GM19328 (cell line): ENCODE results near the gene TOM1L2.

Experiments
- ATAC-seq: cut with Tn5 transposase; IDR thresholded peaks from one replicate; pipeline ENCODE4 v1.9.1; 2021; ENCODE audit warnings: mild to moderate bottlenecking, moderate library complexity; ENCODE audit not compliant: unreplicated experiment

The TOM1L2 gene

GRCh38 chr17:17972126-17972951, at the start of gene TOM1L2, which contains the start of gene DRC3:
Gene TOM1L2 (minus strand): TSS chr17:17972400. CDS start chr17:17972313, 87 bp downstream.
Gene DRC3 (plus strand): TSS chr17:17972862. CDS start chr17:17977599, 4,737 bp downstream.
- ATAC-seq, result peak; percentile 91

DNA sequence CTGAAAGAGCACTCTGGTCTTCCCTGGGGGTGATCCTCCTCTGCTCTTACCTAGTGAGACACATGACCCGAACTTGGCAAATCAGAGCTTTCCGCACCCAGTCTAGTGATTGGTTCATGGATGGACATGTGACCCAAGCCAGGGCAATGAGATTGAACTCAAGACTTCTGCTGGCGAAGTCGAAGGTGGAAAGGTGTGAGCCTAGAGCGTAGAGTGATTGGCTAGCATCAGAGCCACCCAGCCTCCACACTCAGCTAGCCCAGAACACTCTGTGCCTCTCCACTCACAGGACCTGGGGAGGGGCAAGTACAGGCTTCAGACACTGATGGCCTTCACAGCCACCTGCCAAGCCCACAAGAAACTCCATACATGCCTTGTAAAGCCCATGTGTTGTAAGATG, 49.2 kb upstream of the TOM1L2 start:
- ATAC-seq, result no peak

GRCh38 chr17:18020971-18021370, 48.8 kb upstream of the TOM1L2 start:
- no peak for ATAC-seq

DNA sequence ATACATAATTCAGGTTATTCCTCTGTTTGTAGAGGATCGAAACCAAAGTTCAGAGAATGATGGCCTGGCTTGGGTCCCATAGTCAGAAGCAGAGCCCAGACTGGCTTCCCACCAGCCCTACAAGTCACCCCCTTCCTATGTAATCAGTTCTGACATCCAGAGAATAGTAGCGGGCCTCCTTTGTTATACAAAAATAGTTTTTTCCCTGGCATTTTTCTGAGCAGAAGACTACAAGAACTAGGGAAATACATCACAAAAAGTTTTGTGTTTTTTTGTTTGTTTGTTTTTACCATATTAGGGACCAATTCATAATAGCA, 47.6 kb upstream of the TOM1L2 start:
- no peak for ATAC-seq

DNA sequence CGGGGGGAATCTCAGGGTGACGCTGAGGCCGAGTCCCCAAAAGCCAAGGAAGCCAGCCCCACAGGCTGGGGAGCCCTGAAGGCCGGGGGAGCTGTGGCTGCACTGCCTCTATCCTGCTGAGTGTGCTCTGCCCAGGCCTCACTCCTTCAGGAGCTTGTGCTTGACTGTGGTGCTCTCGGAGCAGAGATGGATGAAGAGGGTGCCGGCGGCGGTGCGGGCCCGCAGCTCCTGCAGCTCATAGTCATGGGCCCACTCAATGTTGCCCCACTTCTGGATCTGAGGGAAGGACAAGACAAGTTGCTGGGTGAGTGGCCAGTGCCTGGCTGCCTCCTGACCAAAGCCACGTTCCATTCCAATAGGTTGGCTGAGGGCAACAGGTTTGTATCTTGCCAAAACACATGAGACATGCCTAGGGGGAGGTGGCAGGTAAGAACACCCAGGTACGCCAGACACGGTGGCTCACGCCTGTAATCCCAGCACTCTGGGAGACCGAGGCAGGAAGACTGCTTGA, 46.3 kb upstream of the TOM1L2 start:
- ATAC-seq, result no peak

- ATAC-seq, result no peak
Measured at GRCh38 chr17:18017958-18018357, 45.8 kb upstream of the TOM1L2 start.

- ATAC-seq, result no peak
Measured at GRCh38 chr17:18016426-18016825, 44.2 kb upstream of the TOM1L2 start.

DNA sequence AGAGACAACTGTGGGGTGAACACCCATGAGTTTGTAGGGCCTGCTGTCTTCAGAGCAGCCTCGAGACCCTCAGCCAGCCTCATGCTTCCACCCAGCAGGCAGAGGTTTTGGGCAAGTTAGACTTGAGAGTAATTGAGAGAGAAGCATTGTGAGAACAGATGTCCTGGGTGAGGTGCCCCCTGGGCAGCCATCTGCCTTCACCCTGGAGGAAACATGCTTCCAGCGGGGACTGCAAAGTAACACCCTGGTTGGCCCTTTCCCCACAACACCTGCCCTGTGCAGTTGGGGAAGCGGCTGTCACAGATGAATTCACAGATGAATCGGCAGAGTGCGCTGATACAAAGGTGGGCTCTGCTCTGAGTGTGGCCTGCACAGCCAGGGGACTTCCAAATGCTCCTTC, 43.4 kb upstream of the TOM1L2 start:
- no peak for ATAC-seq

GRCh38 chr17:18014006-18014405, 41.8 kb upstream of the TOM1L2 start:
- ATAC-seq, result no peak

DNA sequence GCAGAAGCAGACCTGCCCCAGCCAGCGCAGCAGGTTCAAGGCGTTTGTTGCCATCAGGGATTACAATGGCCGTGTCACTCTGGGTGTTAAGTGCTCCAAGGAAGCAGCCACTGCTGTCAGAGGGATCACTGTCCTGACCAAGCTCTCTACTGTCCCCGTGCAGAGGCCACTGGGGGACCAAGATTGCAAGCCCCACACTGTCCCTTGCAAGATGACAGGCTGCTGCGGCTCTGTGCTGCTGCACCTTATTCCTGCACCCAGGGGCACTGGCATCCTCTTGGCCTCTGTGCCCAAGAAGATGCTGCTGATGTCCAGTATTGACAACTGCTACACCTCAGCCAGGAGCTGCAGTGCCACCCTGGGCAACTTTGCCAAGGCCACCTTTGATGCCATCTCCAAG, 39.1 kb upstream of the TOM1L2 start:
- ATAC-seq, result no peak

GRCh38 chr17:18009609-18010420, 37.6 kb upstream of the TOM1L2 start:
- ATAC-seq, result no peak

GRCh38 chr17:18008496-18009268, 36.5 kb upstream of the TOM1L2 start:
- no peak for ATAC-seq

DNA sequence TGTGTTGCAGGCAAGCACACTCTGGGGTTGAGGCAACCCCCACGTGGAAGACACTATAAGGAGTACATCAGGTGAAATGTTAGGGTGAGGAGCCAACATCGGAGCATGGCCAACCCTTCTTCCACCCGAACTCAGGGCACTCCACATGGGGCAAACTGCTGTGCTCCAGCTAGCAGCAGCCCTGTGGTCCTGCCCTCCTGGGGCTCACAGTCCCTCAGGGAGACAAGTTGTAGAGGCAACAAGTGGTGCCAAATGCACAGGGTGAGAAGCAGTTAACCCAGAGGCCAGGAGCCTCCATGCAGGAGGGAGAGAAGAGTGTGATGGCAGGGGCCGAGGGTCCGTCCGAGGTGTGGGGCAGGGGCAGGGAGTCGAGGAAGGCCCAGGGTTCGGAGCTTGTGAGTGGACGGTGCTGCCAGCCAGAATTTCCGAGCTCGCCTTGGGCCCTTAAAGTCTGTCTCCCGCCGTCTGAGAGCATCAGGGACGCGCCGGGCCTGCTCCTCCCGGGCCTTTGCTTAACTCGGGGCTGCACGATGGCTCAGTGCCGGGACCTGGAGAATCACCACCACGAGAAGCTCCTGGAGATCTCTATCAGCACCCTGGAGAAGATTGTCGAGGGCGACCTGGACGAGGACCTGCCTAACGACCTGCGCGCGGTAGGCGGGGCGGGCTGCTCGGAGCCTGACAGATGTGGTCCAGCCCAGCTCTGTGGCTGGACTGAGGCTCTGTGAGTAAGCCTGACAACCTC, 34.5 kb upstream of the TOM1L2 start:
- ATAC-seq, result no peak

DNA sequence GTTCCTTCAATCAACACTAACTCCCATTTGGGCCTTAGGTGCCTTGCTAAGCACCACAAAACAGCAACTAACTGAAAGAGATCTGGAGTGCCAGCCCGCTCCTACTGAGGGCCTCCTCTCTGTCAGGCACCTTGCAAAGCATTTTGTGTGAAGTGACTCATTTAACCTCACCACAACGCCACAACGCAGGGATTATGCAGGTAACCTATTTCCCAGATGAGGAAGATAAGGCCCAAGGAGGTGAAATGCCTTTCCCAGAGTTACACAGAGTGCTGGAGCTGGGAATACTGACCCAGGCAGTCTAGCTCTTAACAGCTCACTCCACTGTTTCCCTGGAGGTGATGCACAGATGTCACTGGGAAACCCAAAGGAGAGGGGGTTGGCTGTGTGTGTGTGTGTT, 33.3 kb upstream of the TOM1L2 start:
- no peak for ATAC-seq

DNA sequence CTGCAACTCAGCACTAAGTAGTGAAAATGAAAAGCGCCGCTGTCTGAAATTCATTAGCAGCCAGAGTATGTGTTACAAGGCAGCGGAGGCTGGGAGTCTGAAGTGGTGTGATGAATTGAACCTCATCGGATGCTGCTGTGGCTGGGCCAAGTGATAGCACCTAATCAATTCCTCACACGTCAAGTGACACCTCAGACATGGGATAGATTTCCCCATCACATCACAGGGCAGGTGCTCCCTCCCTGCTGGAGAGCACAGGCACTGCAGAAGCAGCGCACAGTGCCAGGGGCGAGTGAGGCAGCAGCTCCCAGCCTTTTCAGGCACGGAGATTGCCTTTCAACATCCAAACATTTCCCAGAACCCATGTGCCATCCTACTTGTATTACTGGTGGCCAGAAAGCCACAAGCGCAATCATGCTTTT, 32.7 kb upstream of the TOM1L2 start:
- no peak for ATAC-seq

DNA sequence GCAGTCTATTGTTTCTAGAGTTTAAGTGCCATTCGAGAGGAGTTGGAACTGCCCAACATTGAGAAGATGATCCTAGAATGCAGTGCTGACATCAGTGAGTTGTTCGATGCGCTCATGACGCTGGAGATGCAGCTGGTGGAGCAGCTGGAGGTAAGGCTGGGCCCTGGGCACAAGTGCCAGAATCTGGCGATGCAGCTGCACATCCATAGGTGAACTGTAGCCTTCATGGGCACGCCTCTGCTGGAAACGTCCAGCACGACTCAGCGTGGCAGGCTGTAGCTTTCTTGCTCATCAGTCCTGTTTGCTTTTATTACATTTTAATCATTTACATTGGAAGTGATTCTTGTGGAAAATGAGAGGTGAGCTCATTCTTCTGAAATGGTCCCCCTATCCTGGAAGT, 32.1 kb upstream of the TOM1L2 start:
- ATAC-seq, result no peak

DNA sequence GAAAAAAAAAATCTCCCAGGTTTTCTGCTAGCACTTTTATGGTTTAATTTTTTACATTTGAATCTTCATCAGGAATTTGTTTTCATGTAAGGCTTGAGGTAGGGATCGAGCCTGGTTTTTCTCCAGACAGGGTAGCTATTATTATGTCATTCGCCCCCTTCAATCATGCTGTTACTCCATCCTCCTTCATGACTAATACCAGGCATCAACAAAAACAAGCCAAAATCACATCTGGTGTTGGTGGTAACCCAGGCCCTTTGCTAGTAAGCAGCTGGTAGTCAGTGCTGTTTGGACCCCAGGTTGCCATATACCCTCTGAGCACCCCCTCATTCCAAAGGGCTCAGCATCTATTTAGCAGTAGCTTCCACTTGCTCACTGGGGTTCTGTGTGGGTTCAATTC, 30.0 kb upstream of the TOM1L2 start:
- no peak for ATAC-seq

DNA sequence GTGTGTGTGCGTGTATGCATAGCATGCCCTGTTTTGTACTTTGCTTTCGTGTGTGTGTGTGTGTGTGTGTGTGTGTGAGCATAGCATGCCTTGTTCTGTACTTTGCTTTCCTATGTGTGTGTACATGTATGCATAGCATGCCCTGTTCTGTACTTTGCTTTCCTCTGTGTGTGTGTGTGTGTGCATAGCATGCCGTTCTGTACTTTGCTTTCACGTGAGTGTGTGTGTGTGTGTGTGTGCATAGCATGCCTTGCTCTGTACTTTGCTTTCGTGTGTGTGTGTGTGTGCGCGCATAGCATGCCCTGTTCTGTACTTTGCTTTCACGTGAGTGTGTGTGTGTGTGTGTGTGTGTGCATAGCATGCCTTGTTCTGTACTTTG, 27.8 kb upstream of the TOM1L2 start:
- ATAC-seq, result no peak

DNA sequence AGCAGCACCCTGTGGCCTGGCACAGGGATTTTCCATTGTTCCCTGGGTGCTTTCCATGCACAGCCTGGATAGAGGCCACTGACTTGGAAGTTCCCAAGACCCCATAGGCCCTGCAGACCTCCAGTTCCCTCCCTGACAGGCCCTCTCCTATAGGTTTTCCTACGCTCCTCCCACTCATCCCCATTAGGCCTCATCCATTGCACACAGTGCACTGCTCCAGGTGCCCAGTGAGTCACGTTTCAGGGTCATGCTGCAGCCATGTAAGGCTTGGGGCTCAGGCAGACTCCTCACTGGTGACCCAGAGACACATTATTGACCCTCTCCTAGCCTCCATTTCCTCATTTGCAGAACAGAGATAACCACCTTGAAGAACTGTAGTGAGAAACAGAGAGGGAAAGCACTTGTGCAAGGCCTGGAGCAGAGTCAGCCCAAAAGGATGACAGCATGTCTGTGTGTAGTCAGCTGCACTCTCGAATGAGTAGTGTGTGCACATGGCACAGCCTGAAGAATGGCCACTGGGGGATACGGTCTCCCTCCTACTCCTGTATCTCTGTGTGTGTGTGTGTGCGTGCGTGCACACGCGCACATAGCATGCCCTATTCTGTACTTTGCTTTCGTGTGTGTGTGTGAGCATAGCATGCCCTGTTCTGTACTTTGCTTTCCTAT, 27.3 kb upstream of the TOM1L2 start:
- ATAC-seq, result no peak

- no peak for ATAC-seq
Measured at GRCh38 chr17:17998934-17999333, 26.7 kb upstream of the TOM1L2 start.
